DOHH2 (cell line): ENCODE measurements around the gene TREH.

Experiments
- H3F3A ChIP-seq: fragments of 200-600 bp; sonication (generic), shearing (Covaris generic); 2 replicates; pipeline ENCODE4 v1.6.0; 2016; ENCODE audit warnings: antibody characterized with exemption, mild to moderate bottlenecking; ENCODE audit not compliant: control insufficient read depth, insufficient read depth
- H3K27ac ChIP-seq: fragments of 200-600 bp; sonication (generic); 2 replicates; pipeline ENCODE4 v1.5.1; 2014; ENCODE audit warnings: low read depth, mild to moderate bottlenecking, low read length, moderate library complexity
- H3K27me3 ChIP-seq: fragments of 200-600 bp; sonication (generic); 2 replicates; pipeline ENCODE4 v1.6.1; 2014; ENCODE audit warnings: mild to moderate bottlenecking, low read length, mixed read lengths; ENCODE audit not compliant: control insufficient read depth
- H3K36me3 ChIP-seq: fragments of 200-600 bp; sonication (generic); 2 replicates; pipeline ENCODE4 v1.6.1; 2014; ENCODE audit warnings: mild to moderate bottlenecking, low read length, moderate library complexity, mixed read lengths; ENCODE audit not compliant: control insufficient read depth
- H3K4me1 ChIP-seq: fragments of 200-600 bp; sonication (generic); 2 replicates; pipeline ENCODE4 v1.6.1; 2014; ENCODE audit warnings: mild to moderate bottlenecking, low read length, mixed read lengths; ENCODE audit not compliant: control insufficient read depth
- H3K4me2 ChIP-seq: fragments of 200-600 bp; sonication (generic); 2 replicates; pipeline ENCODE4 v1.6.0; 2014; ENCODE audit warnings: mild to moderate bottlenecking, low read length, moderate library complexity
- H3K4me3 ChIP-seq: fragments of 200-600 bp; sonication (generic); 2 replicates; pipeline ENCODE4 v1.5.1; 2014; ENCODE audit warnings: mild to moderate bottlenecking, low read length, mixed read lengths
- H3K79me2 ChIP-seq: fragments of 200-600 bp; sonication (generic); 2 replicates; pipeline ENCODE4 v1.6.1; 2014; ENCODE audit warnings: mild to moderate bottlenecking, low read length, mixed read lengths; ENCODE audit not compliant: control insufficient read depth
- H3K9me2 ChIP-seq: fragments of 200-600 bp; sonication (generic); replicated peaks from 2 replicates; pipeline ENCODE4 v1.6.1; 2014; ENCODE audit warnings: mild to moderate bottlenecking, low read length, mixed read lengths; ENCODE audit not compliant: control insufficient read depth
- H3K9me3 ChIP-seq: fragments of 200-600 bp; sonication (generic); 2 replicates; pipeline ENCODE4 v1.6.1; 2014; ENCODE audit warnings: antibody characterized with exemption, low read length, mixed read lengths; ENCODE audit not compliant: control insufficient read depth, insufficient read depth
- H4K20me1 ChIP-seq: fragments of 200-600 bp; sonication (generic); 2 replicates; pipeline ENCODE4 v1.6.0; 2014; ENCODE audit warnings: low read depth, mild to moderate bottlenecking, antibody characterized with exemption, low read length, moderate library complexity; ENCODE audit not compliant: control insufficient read depth, insufficient read depth
- EZH2phosphoT487 ChIP-seq: fragments of 200-600 bp; sonication (generic); IDR thresholded peaks from 2 replicates; pipeline ENCODE4 v1.6.1; 2017; ENCODE audit warnings: borderline replicate concordance, mild to moderate bottlenecking, antibody characterized with exemption, low read length, moderate library complexity, mixed read lengths
- TF ChIP-seq, protein P1 (sequence below): fragments of 200-600 bp; sonication (generic); IDR thresholded peaks from one replicate; pipeline ENCODE4 v1.5.1; 2014; ENCODE audit warnings: antibody characterized with exemption, mild to moderate bottlenecking, low read depth, low read length; ENCODE audit not compliant: poor library complexity, severe bottlenecking

TREH gene

DNA sequence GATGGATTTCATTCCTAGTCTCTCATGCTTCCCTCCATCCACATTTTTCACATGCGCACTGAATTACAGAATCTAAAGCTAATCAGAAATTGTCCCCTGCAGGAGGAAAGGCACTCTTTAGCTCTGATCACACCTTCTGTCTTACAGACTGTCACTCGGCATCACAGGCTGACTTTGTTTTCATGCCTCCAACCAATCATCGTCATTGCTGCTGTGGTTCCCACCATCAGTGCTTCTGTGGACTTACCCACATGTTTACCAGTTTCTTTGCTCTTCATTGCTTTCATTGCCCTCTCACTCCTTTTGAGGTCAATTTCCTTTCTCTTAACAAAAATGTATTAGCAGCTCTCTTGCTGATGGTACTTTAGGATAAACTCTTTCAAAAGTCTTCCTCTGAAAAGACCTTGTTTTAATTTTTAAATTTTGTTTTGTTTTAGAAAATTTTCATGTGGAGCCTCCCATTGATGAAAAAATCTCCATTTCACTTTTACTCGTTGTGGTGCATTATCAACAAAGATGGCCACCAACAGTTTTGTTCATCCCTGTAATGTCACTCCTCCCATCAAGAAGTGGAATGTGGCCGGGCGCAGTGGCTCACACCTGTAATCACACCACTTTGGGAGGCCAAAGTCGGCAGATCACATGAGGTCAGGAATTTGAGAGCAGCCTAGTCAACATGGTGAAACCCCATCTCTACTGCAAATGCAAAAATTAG is 20.2 kb upstream of the TREH start:
- peaks cover 11% of the 10 kb centered on the region for H3K4me1 ChIP-seq
- no peaks in the 10 kb centered on the region for H3K9me2 ChIP-seq
- no peaks in the 10 kb centered on the region for H3K36me3 ChIP-seq
- H3K4me3 ChIP-seq = no peak overlapping the region
- no peaks in the 10 kb centered on the region for H3K9me3 ChIP-seq
- no peak overlapping the region for H3K4me2 ChIP-seq
- H3K27ac ChIP-seq = no peak overlapping the region
- H3F3A ChIP-seq = no peaks in the 10 kb centered on the region
- no peaks in the 10 kb centered on the region for H4K20me1 ChIP-seq
- TF ChIP-seq, protein P1, sequence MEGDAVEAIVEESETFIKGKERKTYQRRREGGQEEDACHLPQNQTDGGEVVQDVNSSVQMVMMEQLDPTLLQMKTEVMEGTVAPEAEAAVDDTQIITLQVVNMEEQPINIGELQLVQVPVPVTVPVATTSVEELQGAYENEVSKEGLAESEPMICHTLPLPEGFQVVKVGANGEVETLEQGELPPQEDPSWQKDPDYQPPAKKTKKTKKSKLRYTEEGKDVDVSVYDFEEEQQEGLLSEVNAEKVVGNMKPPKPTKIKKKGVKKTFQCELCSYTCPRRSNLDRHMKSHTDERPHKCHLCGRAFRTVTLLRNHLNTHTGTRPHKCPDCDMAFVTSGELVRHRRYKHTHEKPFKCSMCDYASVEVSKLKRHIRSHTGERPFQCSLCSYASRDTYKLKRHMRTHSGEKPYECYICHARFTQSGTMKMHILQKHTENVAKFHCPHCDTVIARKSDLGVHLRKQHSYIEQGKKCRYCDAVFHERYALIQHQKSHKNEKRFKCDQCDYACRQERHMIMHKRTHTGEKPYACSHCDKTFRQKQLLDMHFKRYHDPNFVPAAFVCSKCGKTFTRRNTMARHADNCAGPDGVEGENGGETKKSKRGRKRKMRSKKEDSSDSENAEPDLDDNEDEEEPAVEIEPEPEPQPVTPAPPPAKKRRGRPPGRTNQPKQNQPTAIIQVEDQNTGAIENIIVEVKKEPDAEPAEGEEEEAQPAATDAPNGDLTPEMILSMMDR = no peak
- no peak for TF ChIP-seq EZH2phosphoT487
- no peaks in the 10 kb centered on the region for H3K79me2 ChIP-seq
- H3K27me3 ChIP-seq = no peaks in the 10 kb centered on the region

DNA sequence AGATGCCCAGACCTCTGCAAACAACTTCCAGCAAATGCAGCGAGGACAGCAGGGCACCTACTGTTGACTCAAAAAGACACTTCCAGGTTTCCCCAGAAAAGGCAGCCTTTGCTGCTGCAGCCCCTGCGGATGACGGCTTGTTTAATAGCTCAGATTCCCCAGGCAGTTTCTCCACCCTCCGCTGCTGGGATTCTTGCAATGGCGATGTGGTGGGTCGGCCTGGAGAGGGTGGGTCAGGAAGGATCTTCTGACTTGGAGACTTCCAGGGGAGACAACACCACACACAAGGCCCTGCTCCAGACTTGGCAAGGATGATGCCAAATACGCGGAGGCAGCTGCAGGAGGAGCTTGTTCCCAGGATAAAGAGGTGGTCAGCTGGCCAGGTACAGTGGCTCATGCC is 17.9 kb upstream of the TREH start:
- Histone ChIP-seq H4K20me1 (no peaks in the 10 kb centered on the region), H3K9me3 (no peaks in the 10 kb centered on the region), H3K27me3 (no peaks in the 10 kb centered on the region), H3K9me2 (no peaks in the 10 kb centered on the region), H3K4me2 (no peak overlapping the region), H3K4me3 (no peak overlapping the region), H3F3A (no peaks in the 10 kb centered on the region), H3K4me1 (peaks cover 7% of the 10 kb centered on the region), H3K27ac (no peak overlapping the region), H3K79me2 (no peaks in the 10 kb centered on the region), H3K36me3 (no peaks in the 10 kb centered on the region)
- TF ChIP-seq, protein P1 = no peak
- TF ChIP-seq EZH2phosphoT487 = no peak

DNA sequence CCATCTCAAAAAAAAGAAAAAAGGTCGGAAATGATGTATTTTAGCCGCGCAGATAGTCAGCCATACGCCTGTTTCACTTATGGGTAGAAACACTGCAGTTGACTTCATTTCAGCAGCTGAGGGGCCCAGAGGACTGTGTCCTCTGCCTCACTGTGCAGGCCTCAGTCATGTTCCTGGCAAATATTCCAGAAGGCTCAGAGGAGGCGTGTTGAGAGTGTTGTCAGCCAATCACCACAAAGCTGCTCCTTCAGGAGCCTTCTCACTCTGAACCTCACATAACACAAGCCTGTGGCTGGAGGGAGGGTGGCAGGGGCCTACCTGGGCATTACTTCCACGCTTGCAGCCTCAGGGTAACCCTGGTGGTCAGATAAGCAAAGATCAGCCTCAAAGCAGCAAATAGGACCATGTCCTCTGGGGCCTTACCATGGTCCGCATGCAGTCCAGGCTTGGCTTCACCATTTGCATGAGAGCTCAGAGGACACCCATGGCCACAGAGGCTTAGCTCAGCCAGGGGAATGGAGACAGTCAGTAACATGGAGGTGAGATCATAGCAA is 17.3 kb upstream of the TREH start:
- H3K4me2 ChIP-seq = no peak overlapping the region
- peaks cover 7% of the 10 kb centered on the region for H3K4me1 ChIP-seq
- H3K27ac ChIP-seq = no peak overlapping the region

More for the DNA sequence above, 17.3 kb upstream of the TREH start:
- H3F3A ChIP-seq = no peaks in the 10 kb centered on the region
- H4K20me1 ChIP-seq = no peaks in the 10 kb centered on the region
- H3K27me3 ChIP-seq = no peaks in the 10 kb centered on the region
- no peaks in the 10 kb centered on the region for H3K79me2 ChIP-seq
- no peaks in the 10 kb centered on the region for H3K9me3 ChIP-seq
- TF ChIP-seq EZH2phosphoT487 = no peak
- TF ChIP-seq, protein P1 = no peak
- no peaks in the 10 kb centered on the region for H3K9me2 ChIP-seq
- H3K36me3 ChIP-seq = no peaks in the 10 kb centered on the region
- no peak overlapping the region for H3K4me3 ChIP-seq
